Cardiac fibroblast (primary cell): Measurements from ENCODE around the gene ANKMY1.

Source experiments
- DNase-seq, 2 donors: peaks; one replicate each; pipeline versions ENCODE4 v3.0.0 to v3.0.0-alpha.2; 2010; ENCODE audit warnings: low read depth in 2 of 2
- H3K4me3 ChIP-seq, 2 donors: replicated peaks in 1 of 2; 1 replicate in 1 of 2; 2 replicates in 1 of 2; pipeline ENCODE4 v1.5.1; 2011; ENCODE audit warnings: low read depth in 2 of 2, low read length in 2 of 2, mild to moderate bottlenecking in 2 of 2, moderate library complexity in 1 of 2
- TF ChIP-seq, protein P1 (sequence below): IDR thresholded peaks from one replicate; pipeline ENCODE4 v1.5.1; 2011; ENCODE audit warnings: low read depth, mild to moderate bottlenecking, low read length, inconsistent platforms

Gene ANKMY1

DNA sequence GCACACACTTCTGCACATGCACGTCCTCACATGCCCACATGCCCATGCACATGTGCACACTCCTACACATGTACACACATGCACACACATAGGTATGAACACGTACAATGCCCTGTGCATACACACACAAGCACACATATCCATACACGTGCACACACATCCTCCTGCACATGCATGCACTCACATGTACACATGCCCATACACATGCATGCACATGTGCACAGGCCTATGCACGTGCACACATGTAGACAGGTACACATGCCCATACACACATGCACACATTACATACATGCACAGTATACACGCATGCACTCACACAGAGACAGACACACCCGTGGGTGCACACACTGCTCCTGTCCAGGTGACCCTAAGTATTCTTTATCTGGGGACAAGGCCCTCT lies 88.0 kb downstream of the ANKMY1 start:
- no peak overlapping the region for H3K4me3 ChIP-seq
- TF ChIP-seq, protein P1, sequence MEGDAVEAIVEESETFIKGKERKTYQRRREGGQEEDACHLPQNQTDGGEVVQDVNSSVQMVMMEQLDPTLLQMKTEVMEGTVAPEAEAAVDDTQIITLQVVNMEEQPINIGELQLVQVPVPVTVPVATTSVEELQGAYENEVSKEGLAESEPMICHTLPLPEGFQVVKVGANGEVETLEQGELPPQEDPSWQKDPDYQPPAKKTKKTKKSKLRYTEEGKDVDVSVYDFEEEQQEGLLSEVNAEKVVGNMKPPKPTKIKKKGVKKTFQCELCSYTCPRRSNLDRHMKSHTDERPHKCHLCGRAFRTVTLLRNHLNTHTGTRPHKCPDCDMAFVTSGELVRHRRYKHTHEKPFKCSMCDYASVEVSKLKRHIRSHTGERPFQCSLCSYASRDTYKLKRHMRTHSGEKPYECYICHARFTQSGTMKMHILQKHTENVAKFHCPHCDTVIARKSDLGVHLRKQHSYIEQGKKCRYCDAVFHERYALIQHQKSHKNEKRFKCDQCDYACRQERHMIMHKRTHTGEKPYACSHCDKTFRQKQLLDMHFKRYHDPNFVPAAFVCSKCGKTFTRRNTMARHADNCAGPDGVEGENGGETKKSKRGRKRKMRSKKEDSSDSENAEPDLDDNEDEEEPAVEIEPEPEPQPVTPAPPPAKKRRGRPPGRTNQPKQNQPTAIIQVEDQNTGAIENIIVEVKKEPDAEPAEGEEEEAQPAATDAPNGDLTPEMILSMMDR: no peak
- no peak for DNase-seq

- no peak for DNase-seq
These were observed 88.5 kb downstream of the ANKMY1 start for GRCh38 chr2:240469239-240469636.

DNA sequence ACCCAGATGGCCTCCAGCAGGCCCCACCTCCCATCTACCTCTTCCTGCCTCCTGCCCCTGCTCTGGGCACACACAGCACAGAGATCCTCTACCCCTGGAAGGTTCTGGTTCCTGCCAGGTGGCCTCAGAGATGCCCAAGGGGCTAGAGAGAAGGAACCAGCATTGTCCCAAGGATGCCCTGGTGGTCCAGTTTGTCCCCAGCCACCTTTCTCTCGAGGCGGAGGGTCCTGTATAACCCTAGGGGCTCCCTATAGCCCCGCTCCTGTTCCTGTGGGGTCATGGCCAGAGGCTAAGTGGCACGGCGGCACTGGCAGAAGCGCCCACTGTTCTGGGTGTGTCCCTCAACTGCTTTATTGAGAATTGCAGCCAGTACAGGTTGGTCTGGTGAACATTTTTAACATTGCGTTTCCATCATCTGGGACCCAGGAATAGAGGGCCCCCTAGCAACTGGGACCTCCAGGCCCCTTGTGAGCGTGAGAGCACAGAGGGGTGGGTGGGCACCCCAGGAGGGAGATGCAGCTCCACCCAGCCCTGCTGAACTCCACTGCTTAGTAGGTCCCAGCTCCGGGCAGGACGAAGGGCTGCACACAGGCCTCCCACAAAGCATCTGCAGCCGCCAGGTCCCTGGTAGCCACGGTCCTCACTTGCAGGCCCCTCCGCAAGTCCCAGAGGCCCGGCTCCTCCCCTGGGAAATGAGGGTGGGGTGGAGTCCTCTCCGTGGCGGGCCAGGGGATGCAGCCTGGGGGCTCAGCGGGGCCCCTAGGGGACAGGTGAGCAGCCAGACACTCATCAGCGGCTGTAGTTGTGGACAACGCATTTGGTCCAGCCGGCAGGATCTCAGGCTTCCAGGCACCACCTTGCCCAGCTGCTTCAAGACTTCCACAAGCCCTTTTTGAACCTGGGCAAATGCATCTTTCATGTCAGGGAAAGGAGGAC lies 89.2 kb downstream of the ANKMY1 start:
- no peak for DNase-seq
- TF ChIP-seq, protein P1: no peak
- H3K4me3 ChIP-seq: no peak overlapping the region

More at GRCh38 chr2:240469239-240469636, 88.5 kb downstream of the ANKMY1 start:
- TF ChIP-seq, protein P1: no peak
- no peak overlapping the region for H3K4me3 ChIP-seq

GRCh38 chr2:240467659-240468302 lies 90.0 kb downstream of the ANKMY1 start:
- no peak for DNase-seq
- TF ChIP-seq, protein P1: no peak
- no peak overlapping the region for H3K4me3 ChIP-seq

- no peak for DNase-seq
- TF ChIP-seq, protein P1: no peak
- H3K4me3 ChIP-seq: no peak overlapping the region
These were observed 90.6 kb downstream of the ANKMY1 start for GRCh38 chr2:240467149-240467642.

- TF ChIP-seq, protein P1: no peak
- DNase-seq: no peak
- no peak overlapping the region for H3K4me3 ChIP-seq
These were observed 91.1 kb downstream of the ANKMY1 start for GRCh38 chr2:240466579-240467148.
